ENCODE measurements around the gene SEMA4B. TPM values are rescaled to one million over a fixed set of nuclear protein-coding genes. Genes with fewer than 3 reads are reported as not detected.
A peak's percentile ranks its signal among the peaks of the same experiment; 100 is the strongest.

Gene SEMA4B
- total and polyA plus RNA-seq, 2 donors (not counting 1 experiment from before 2014, with no cell fraction given) = 285 to 336 TPM

GRCh38 chr15:90165157-90165556 is 36.0 kb upstream of the SEMA4B start:
- POLR2A ChIA-PET = no interaction called here

More at GRCh38 chr15:90165157-90165556, 36.0 kb upstream of the SEMA4B start:
- H3K4me1 Mint-ChIP-seq = peaks cover 58% of the 10 kb centered on the region
- H3K27me3 Mint-ChIP-seq = no peaks in the 10 kb centered on the region
- no peak overlapping the region for H3K4me3 Mint-ChIP-seq
- H3K79me2 ChIP-seq (ENCODE audit: control insufficient read depth, insufficient read depth, low read length) = peaks cover 5% of the 10 kb centered on the region
- CTCF ChIA-PET = interaction anchor here (7.3 kb wide), 1 partner anchor 26 kb away, joined by 82 read pairs; no protein-coding TSS in a partner anchor
- intact Hi-C loops (cut with micrococcal nuclease) = no loop called here
- H3K27ac ChIP-seq (ENCODE audit: low read length in 2 of 2) = no peak overlapping the region
- WGBS (ENCODE audit: insufficient coverage) = no CpG with 5 or more reads among the region's 1 CpG
- H3K4me2 ChIP-seq (replicated peaks; ENCODE audit: low read depth, low read length, poor library complexity, severe bottlenecking) = no peak overlapping the region
- peak overlapping the region; percentile 59 for H3K27ac Mint-ChIP-seq
- no peaks in the 10 kb centered on the region for H3K27me3 ChIP-seq (replicated peaks in 1 of 4; ENCODE audit: control extremely low read depth in 1 of 4, control insufficient read depth in 3 of 4, insufficient read depth in 4 of 4, low read length in 3 of 4)
- H3K9ac ChIP-seq (ENCODE audit: low read length) = no peak overlapping the region
- no peaks in the 10 kb centered on the region for H4K20me1 ChIP-seq (ENCODE audit: control insufficient read depth, insufficient read depth, low read length, poor library complexity, severe bottlenecking)
- no peaks in the 10 kb centered on the region for H3K9me3 Mint-ChIP-seq (ENCODE audit: insufficient read depth)
- no peaks in the 10 kb centered on the region for H3K9me3 ChIP-seq (ENCODE audit: control extremely low read depth in 1 of 3, control insufficient read depth in 2 of 3, insufficient read depth in 1 of 3, low read length in 2 of 3)
- no peak overlapping the region for H2AFZ ChIP-seq (ENCODE audit: insufficient read depth, low read depth, low read length, poor library complexity, severe bottlenecking)
- no peak overlapping the region for H3K4me3 ChIP-seq (ENCODE audit: control extremely low read depth in 1 of 5, extremely low read depth in 1 of 5, insufficient read depth in 1 of 5, low read depth in 2 of 5, low read length in 4 of 5)
- no peaks in the 10 kb centered on the region for H3K36me3 ChIP-seq (replicated peaks in 1 of 2; ENCODE audit: control extremely low read depth in 1 of 2, control insufficient read depth in 1 of 2, extremely low read depth in 1 of 2, insufficient read depth in 2 of 2, low read length in 1 of 2)
- ATAC-seq (ENCODE audit: low read depth) = no peak
- H3K4me1 ChIP-seq (ENCODE audit: control insufficient read depth in 2 of 2, insufficient read depth in 2 of 2, low read length in 2 of 2) = peaks cover 22 to 40% of the 10 kb centered on the region in 2 donors
- TF ChIP-seq EZH2 (IDR thresholded peaks at IDR 0.05; ENCODE audit: borderline replicate concordance, insufficient read depth, low read depth, low read length, poor library complexity, severe bottlenecking) (no peak), CTCF (IDR thresholded peaks at IDR 0.05) (no peak)
- no peak for DNase-seq
